HCT116 (cell line): Measurements from ENCODE around the gene SMIM5. TPM values are rescaled to one million over a fixed set of nuclear protein-coding genes. Genes with fewer than 3 reads are reported as not detected.

Experiments used
- ATAC-seq: fragments of 200-7000 bp; cut with Tn5 transposase; 2 replicates; pipeline ENCODE4 v1.9.1; 2020; ENCODE audit warnings: mild to moderate bottlenecking, moderate library complexity
- BruUV-seq: library from RNA; stranded (reverse); fragments of 400-500 nt; replicated peaks from 2 replicates; lab custom pipeline; 2021; lab: Mats Ljungman, UMichigan
- CTCF ChIA-PET: fragments of 300-600 bp; sonication (Branson Sonifier 250); formaldehyde crosslinking; loops from one replicate; lab custom pipeline; 2021; ENCODE audit warnings: antibody characterized with exemption; lab: Charles Lee
- POLR2A ChIA-PET: fragments of 300-600, 350-600 bp; sonication (Branson Sonifier 250); formaldehyde crosslinking; loops from one replicate; lab custom pipeline; 2021; ENCODE audit warnings: antibody characterized with exemption; lab: Charles Lee
- RAD21 ChIA-PET, 2 experiments: fragments of 300-600 bp; sonication (Branson Sonifier 250); formaldehyde crosslinking; loops; one replicate each; lab custom pipeline; 2023; ENCODE audit warnings: low total read pairs in 2 of 2; ENCODE audit not compliant: uncharacterized antibody in 2 of 2, unreplicated experiment in 2 of 2, low non-redundant PET in 1 of 2; lab: Charles Lee
- DNase-seq: peaks from one replicate; pipeline ENCODE4 v3.0.0-alpha.2; 2010; ENCODE audit warnings: low read depth, low spot score
- H2AFZ ChIP-seq: fragments of 200-600 bp; shearing (Covaris generic), sonication (generic); 2 replicates; pipeline ENCODE4 v1.6.1; 2017; ENCODE audit warnings: low read depth, mixed run types, mixed read lengths, antibody characterized with exemption, low read length; ENCODE audit not compliant: poor library complexity, severe bottlenecking
- H3K27ac ChIP-seq: 2 replicates; pipeline ENCODE4 v1.5.1; 2012; ENCODE audit warnings: low read depth, low read length
- H3K27me3 ChIP-seq: fragments of 200-600 bp; sonication (generic); 2 replicates; pipeline ENCODE4 v1.6.1; 2016; ENCODE audit warnings: mixed run types, low read length, mixed read lengths; ENCODE audit not compliant: insufficient read depth
- H3K36me3 ChIP-seq, 2 experiments: fragments of 200-500 bp in 1 of 2; fragments of 200-600 bp in 1 of 2; sonication (Bioruptor generic) in 1 of 2; sonication (generic) in 1 of 2; 2 replicates each; pipeline versions ENCODE4 v1.5.1 to v1.6.1; 2014 to 2016; ENCODE audit warnings: low read length in 2 of 2, inconsistent platforms in 1 of 2, mixed read lengths in 1 of 2, mixed run types in 1 of 2; ENCODE audit not compliant: insufficient read depth in 2 of 2, control insufficient read depth in 1 of 2
- H3K4me1 ChIP-seq, 2 experiments: fragments of 200-600 bp in 1 of 2; sonication (generic) in 1 of 2; 2 replicates each; pipeline versions ENCODE4 v1.5.1 to v1.6.1; 2012 to 2017; ENCODE audit warnings: low read length in 2 of 2, inconsistent platforms in 1 of 2, mild to moderate bottlenecking in 1 of 2, mixed read lengths in 1 of 2, mixed run types in 1 of 2, moderate library complexity in 1 of 2; ENCODE audit not compliant: insufficient read depth in 2 of 2, control insufficient read depth in 1 of 2
- H3K4me2 ChIP-seq: fragments of 200-600 bp; sonication (generic); 2 replicates; pipeline ENCODE4 v1.6.1; 2017; ENCODE audit warnings: mixed run types, low read length, mixed read lengths
- H3K4me3 ChIP-seq, 2 experiments: fragments of 200-600 bp in 1 of 2; sonication (generic) in 1 of 2; replicated peaks in 1 of 2; 2 replicates each; pipeline ENCODE4 v1.5.1; 2011 to 2016; ENCODE audit warnings: low read length in 2 of 2, control low read depth in 1 of 2, low read depth in 1 of 2, mild to moderate bottlenecking in 1 of 2, mixed read lengths in 1 of 2, mixed run types in 1 of 2
- H3K79me2 ChIP-seq: fragments of 200-600 bp; sonication (generic); 2 replicates; pipeline ENCODE4 v1.6.1; 2017; ENCODE audit warnings: mild to moderate bottlenecking, mixed run types, low read length, moderate library complexity, mixed read lengths; ENCODE audit not compliant: insufficient read depth
- H3K9ac ChIP-seq: fragments of 200-600 bp; sonication (generic); 2 replicates; pipeline ENCODE4 v1.6.1; 2016; ENCODE audit warnings: low read length, mixed read lengths
- H3K9me2 ChIP-seq: fragments of 200-600 bp; sonication (generic), shearing (Covaris generic); 2 replicates; pipeline ENCODE4 v1.6.1; 2017; ENCODE audit warnings: mixed run types, mild to moderate bottlenecking, moderate library complexity; ENCODE audit not compliant: insufficient read depth
- H3K9me3 ChIP-seq, 2 experiments: fragments of 200-500 bp in 1 of 2; fragments of 200-600 bp in 1 of 2; sonication (Bioruptor generic) in 1 of 2; sonication (generic) in 1 of 2; 2 replicates each; pipeline ENCODE4 v1.6.1; 2014 to 2017; ENCODE audit warnings: low read length in 2 of 2, mixed read lengths in 2 of 2, inconsistent platforms in 1 of 2, low read depth in 1 of 2, mild to moderate bottlenecking in 1 of 2, mixed run types in 1 of 2, moderate library complexity in 1 of 2; ENCODE audit not compliant: control insufficient read depth in 1 of 2, insufficient read depth in 1 of 2
- H4K20me1 ChIP-seq: fragments of 200-600 bp; sonication (generic), shearing (Covaris generic); 2 replicates; pipeline ENCODE4 v1.6.1; 2017; ENCODE audit warnings: mixed run types, mild to moderate bottlenecking, moderate library complexity; ENCODE audit not compliant: insufficient read depth
- EGR1 ChIP-seq: IDR thresholded peaks from 2 replicates; pipeline ENCODE4 v1.6.1; 2012; ENCODE audit warnings: low read depth
- FOSL1 ChIP-seq: IDR thresholded peaks from 2 replicates; pipeline ENCODE4 v1.6.1; 2012; ENCODE audit warnings: low read depth
- JUND ChIP-seq: IDR thresholded peaks from 2 replicates; pipeline ENCODE4 v1.6.1; 2012
- POLR2A ChIP-seq: IDR thresholded peaks from 2 replicates; pipeline ENCODE4 v1.7.0; 2011; ENCODE audit warnings: borderline replicate concordance; ENCODE audit not compliant: insufficient read depth, insufficient read length; ENCODE audit errors: extremely low read depth
- POLR2AphosphoS5 ChIP-seq: IDR thresholded peaks from 2 replicates; pipeline ENCODE4 v1.6.1; 2011; ENCODE audit warnings: mild to moderate bottlenecking, low read depth, low read length, moderate library complexity
- SIN3A ChIP-seq: IDR thresholded peaks from 2 replicates; pipeline ENCODE4 v1.6.1; 2012; ENCODE audit warnings: low read depth
- SP1 ChIP-seq: IDR thresholded peaks from 2 replicates; pipeline ENCODE4 v1.6.1; 2012; ENCODE audit warnings: low read depth
- SRF ChIP-seq: IDR thresholded peaks from 2 replicates; pipeline ENCODE4 v1.6.1; 2012; ENCODE audit warnings: low read depth
- TCF7L2 ChIP-seq: IDR thresholded peaks from 2 replicates; pipeline ENCODE4 v1.7.0; 2011; ENCODE audit warnings: borderline replicate concordance, inconsistent platforms; ENCODE audit not compliant: insufficient read depth, insufficient read length; ENCODE audit errors: extremely low read depth
- YY1 ChIP-seq: IDR thresholded peaks from 2 replicates; pipeline ENCODE4 v1.6.1; 2011; ENCODE audit warnings: low read length, low read depth, moderate library complexity, mild to moderate bottlenecking; ENCODE audit not compliant: insufficient replicate concordance; ENCODE audit errors: extremely low read depth
- ZNF274 ChIP-seq: fragments of 200-500 bp; sonication (Bioruptor generic); IDR thresholded peaks from 2 replicates; pipeline ENCODE4 v1.6.1; 2014; ENCODE audit warnings: mild to moderate bottlenecking, low read depth, low read length, inconsistent platforms
- intact Hi-C: fragments of 100-400 bp; cut with micrococcal nuclease; formaldehyde crosslinking; loops from 2 replicates; pipeline ENCODE4 v1.10.0; 2022
- total RNA-seq: library from RNA; stranded (reverse); gene quantifications from one replicate; pipeline ENCODE4 v1.2.1, GENCODE V29; 2021; ENCODE audit not compliant: unreplicated experiment
- TF ChIP-seq, protein P1 (sequence below): IDR thresholded peaks from 2 replicates; pipeline ENCODE4 v1.6.1; 2012
- TF ChIP-seq, protein P2 (sequence below): IDR thresholded peaks from 2 replicates; pipeline ENCODE4 v1.6.1; 2012
- TF ChIP-seq, protein P3 (sequence below), 3 experiments: fragments of 200-600 bp in 1 of 3; sonication (generic) in 1 of 3; IDR thresholded peaks in 2 of 3; conservative IDR thresholded peaks in 1 of 3; 2 replicates each; pipeline ENCODE4 v1.5.1; 2012 to 2017; ENCODE audit warnings: low read depth in 2 of 3, low read length in 2 of 3, antibody characterized with exemption in 1 of 3, borderline replicate concordance in 1 of 3, control low read depth in 1 of 3, mild to moderate bottlenecking in 1 of 3, mixed read lengths in 1 of 3, mixed run types in 1 of 3, moderate library complexity in 1 of 3; ENCODE audit not compliant: insufficient read depth in 1 of 3
- TF ChIP-seq, protein P4 (sequence below): IDR thresholded peaks from 2 replicates; pipeline ENCODE4 v1.6.1; 2012; ENCODE audit warnings: low read depth
- TF ChIP-seq, protein P5 (sequence below): IDR thresholded peaks from 2 replicates; pipeline ENCODE4 v1.6.1; 2011; ENCODE audit warnings: mild to moderate bottlenecking, low read length, moderate library complexity; ENCODE audit not compliant: insufficient replicate concordance; ENCODE audit errors: extremely low read depth

SMIM5 gene
- total RNA-seq, 1 experiment from 2014 or later, result 0.12 TPM

DNA sequence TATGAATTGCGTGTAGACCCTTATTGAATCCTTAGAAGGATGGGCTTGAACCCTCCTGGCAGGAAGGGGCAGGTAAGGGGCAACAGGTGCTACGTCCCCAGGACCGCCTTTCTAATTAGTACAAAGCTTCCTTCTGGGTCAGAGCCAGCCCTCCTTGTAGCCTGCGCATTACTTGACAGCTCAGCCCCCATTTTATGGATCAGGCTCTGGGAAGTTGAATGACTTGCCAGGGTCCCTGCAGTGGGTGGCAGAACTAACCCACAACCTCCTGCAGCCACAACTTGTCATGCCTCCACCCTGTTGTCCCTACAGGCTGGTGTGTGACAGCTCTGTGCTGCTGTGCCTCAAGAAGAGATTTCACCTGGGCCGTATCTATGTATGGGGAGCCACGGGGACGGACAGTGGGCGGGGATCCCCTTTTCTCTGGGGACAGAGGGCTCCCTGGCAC is 42.9 kb upstream of the SMIM5 start:
- H3K9ac ChIP-seq, result no peak overlapping the region
- H3K27ac ChIP-seq, result no peak overlapping the region; the same call in 1 of the 2 replicates
- H3K9me3 ChIP-seq, result no peaks in the 10 kb centered on the region
- no peak overlapping the region for H3K4me3 ChIP-seq
- no peak overlapping the region for H3K4me2 ChIP-seq
- DNase-seq, result no peak
- H2AFZ ChIP-seq, result no peak overlapping the region
- H3K27me3 ChIP-seq, result no peaks in the 10 kb centered on the region
- ATAC-seq, result no peak
- ChIA-PET RAD21 (interaction anchor here in 1 of 2 experiments (0.6 kb wide), 1 partner anchor 10 kb away, joined by 3 read pairs; no protein-coding TSS in a partner anchor), CTCF (interaction anchor here (4.3 kb wide), 1 partner anchor 11 kb away, joined by 45 read pairs; no protein-coding TSS in a partner anchor), POLR2A (no interaction called here)
- no peaks in the 10 kb centered on the region for H4K20me1 ChIP-seq
- BruUV-seq, result no TSS peak
- peaks cover 10 to 33% of the 10 kb centered on the region in 2 experiments; a peak in 3 of 4 replicates for H3K4me1 ChIP-seq
- no peak for TF ChIP-seq EGR1
- TF ChIP-seq TCF7L2, result no peak
- TF ChIP-seq POLR2A, result no peak
- no peak for TF ChIP-seq SP1
- no peak for TF ChIP-seq POLR2AphosphoS5
- TF ChIP-seq JUND, result no peak
- TF ChIP-seq SIN3A, result no peak
- TF ChIP-seq, protein P1, sequence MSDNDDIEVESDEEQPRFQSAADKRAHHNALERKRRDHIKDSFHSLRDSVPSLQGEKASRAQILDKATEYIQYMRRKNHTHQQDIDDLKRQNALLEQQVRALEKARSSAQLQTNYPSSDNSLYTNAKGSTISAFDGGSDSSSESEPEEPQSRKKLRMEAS, result no peak
- TF ChIP-seq YY1, result no peak
- TF ChIP-seq, protein P2, sequence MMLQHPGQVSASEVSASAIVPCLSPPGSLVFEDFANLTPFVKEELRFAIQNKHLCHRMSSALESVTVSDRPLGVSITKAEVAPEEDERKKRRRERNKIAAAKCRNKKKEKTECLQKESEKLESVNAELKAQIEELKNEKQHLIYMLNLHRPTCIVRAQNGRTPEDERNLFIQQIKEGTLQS, result no peak
- TF ChIP-seq FOSL1, result no peak
- TF ChIP-seq, protein P3, sequence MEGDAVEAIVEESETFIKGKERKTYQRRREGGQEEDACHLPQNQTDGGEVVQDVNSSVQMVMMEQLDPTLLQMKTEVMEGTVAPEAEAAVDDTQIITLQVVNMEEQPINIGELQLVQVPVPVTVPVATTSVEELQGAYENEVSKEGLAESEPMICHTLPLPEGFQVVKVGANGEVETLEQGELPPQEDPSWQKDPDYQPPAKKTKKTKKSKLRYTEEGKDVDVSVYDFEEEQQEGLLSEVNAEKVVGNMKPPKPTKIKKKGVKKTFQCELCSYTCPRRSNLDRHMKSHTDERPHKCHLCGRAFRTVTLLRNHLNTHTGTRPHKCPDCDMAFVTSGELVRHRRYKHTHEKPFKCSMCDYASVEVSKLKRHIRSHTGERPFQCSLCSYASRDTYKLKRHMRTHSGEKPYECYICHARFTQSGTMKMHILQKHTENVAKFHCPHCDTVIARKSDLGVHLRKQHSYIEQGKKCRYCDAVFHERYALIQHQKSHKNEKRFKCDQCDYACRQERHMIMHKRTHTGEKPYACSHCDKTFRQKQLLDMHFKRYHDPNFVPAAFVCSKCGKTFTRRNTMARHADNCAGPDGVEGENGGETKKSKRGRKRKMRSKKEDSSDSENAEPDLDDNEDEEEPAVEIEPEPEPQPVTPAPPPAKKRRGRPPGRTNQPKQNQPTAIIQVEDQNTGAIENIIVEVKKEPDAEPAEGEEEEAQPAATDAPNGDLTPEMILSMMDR (IDR thresholded peaks at IDR 0.05 in 2 of 3, conservative IDR thresholded peaks at IDR 0.05 in 1 of 3; ENCODE audit: borderline replicate concordance in 1 of 3, insufficient read depth in 1 of 3, low read depth in 2 of 3, low read length in 2 of 3), result no peak
- TF ChIP-seq, protein P4, sequence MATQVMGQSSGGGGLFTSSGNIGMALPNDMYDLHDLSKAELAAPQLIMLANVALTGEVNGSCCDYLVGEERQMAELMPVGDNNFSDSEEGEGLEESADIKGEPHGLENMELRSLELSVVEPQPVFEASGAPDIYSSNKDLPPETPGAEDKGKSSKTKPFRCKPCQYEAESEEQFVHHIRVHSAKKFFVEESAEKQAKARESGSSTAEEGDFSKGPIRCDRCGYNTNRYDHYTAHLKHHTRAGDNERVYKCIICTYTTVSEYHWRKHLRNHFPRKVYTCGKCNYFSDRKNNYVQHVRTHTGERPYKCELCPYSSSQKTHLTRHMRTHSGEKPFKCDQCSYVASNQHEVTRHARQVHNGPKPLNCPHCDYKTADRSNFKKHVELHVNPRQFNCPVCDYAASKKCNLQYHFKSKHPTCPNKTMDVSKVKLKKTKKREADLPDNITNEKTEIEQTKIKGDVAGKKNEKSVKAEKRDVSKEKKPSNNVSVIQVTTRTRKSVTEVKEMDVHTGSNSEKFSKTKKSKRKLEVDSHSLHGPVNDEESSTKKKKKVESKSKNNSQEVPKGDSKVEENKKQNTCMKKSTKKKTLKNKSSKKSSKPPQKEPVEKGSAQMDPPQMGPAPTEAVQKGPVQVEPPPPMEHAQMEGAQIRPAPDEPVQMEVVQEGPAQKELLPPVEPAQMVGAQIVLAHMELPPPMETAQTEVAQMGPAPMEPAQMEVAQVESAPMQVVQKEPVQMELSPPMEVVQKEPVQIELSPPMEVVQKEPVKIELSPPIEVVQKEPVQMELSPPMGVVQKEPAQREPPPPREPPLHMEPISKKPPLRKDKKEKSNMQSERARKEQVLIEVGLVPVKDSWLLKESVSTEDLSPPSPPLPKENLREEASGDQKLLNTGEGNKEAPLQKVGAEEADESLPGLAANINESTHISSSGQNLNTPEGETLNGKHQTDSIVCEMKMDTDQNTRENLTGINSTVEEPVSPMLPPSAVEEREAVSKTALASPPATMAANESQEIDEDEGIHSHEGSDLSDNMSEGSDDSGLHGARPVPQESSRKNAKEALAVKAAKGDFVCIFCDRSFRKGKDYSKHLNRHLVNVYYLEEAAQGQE, result no peak
- TF ChIP-seq SRF, result no peak
- no peak for TF ChIP-seq ZNF274
- TF ChIP-seq, protein P5, sequence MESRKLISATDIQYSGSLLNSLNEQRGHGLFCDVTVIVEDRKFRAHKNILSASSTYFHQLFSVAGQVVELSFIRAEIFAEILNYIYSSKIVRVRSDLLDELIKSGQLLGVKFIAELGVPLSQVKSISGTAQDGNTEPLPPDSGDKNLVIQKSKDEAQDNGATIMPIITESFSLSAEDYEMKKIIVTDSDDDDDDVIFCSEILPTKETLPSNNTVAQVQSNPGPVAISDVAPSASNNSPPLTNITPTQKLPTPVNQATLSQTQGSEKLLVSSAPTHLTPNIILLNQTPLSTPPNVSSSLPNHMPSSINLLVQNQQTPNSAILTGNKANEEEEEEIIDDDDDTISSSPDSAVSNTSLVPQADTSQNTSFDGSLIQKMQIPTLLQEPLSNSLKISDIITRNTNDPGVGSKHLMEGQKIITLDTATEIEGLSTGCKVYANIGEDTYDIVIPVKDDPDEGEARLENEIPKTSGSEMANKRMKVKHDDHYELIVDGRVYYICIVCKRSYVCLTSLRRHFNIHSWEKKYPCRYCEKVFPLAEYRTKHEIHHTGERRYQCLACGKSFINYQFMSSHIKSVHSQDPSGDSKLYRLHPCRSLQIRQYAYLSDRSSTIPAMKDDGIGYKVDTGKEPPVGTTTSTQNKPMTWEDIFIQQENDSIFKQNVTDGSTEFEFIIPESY, result no peak
- H3K36me3 ChIP-seq, result no peaks in the 10 kb centered on the region
- H3K9me2 ChIP-seq, result no peaks in the 10 kb centered on the region
- no peaks in the 10 kb centered on the region for H3K79me2 ChIP-seq
- intact Hi-C loops, result no loop called here
